Measurements from ENCODE around the gene IGFBP1. TPM values are rescaled to one million over a fixed set of nuclear protein-coding genes. Genes with fewer than 3 reads are reported as not detected.

IGFBP1 gene
- polyA plus RNA-seq, 4 donors, result 0.27 TPM; not detected in 3

GRCh38 chr7:45919231-45919784 lies 31.0 kb downstream of the IGFBP1 start:
- H3K27me3 ChIP-seq (ENCODE audit: control insufficient read depth in 3 of 3, insufficient read depth in 3 of 3, low read length in 3 of 3), result peaks cover 7 to 51% (median 10%) of the 10 kb centered on the region in 3 donors
- 30 to 42% (median 33%) methylated on average over 9 of the region's 9 CpGs for WGBS, 3 donors
- H3K27ac ChIP-seq (ENCODE audit: low read depth in 1 of 3, low read length in 2 of 3), result no peak overlapping the region
- FAIRE-seq (no peak), DNase-seq (no peak)
- H3K4me3 ChIP-seq (ENCODE audit: low read depth in 1 of 3, low read length in 3 of 3), result peak overlapping the region in 1 of 3 donors; percentile 33
- peaks cover 0 to 17% (median 0%) of the 10 kb centered on the region in 3 donors for H3K36me3 ChIP-seq (ENCODE audit: control insufficient read depth in 3 of 3, insufficient read depth in 2 of 3, low read depth in 1 of 3, low read length in 3 of 3)
- H3K9me3 ChIP-seq (ENCODE audit: control insufficient read depth in 2 of 2, insufficient read depth in 1 of 2, low read depth in 1 of 2, low read length in 1 of 2), result no peaks in the 10 kb centered on the region
- H3K4me1 ChIP-seq (ENCODE audit: control insufficient read depth in 3 of 3, insufficient read depth in 2 of 3, low read depth in 1 of 3, low read length in 2 of 3), result peaks cover 0 to 16% (median 0%) of the 10 kb centered on the region in 3 donors

- H3K9me3 ChIP-seq (ENCODE audit: control insufficient read depth in 2 of 2, insufficient read depth in 1 of 2, low read depth in 1 of 2, low read length in 1 of 2), result no peaks in the 10 kb centered on the region
- 5 to 7% (median 6%) methylated on average over 19 of the region's 19 CpGs for WGBS, 3 donors
Observed at GRCh38 chr7:45919993-45920459, 31.7 kb downstream of the IGFBP1 start.

GRCh38 chr7:45920502-45921380 lies 32.5 kb downstream of the IGFBP1 start, which contains the start of gene IGFBP3:
TSS of gene IGFBP3 (minus strand) at chr7:45921272. CDS start at chr7:45921140, 132 bp downstream.
- WGBS, 3 donors, result 1 to 2% (median 2%) methylated on average over 78 to 111 of the region's 111 CpGs
- H3K9me3 ChIP-seq (ENCODE audit: control insufficient read depth in 2 of 2, insufficient read depth in 1 of 2, low read depth in 1 of 2, low read length in 1 of 2), result no peaks in the 10 kb centered on the region
- peak within 1 kb of the TSS in 1 of 3 donors; percentile 1 for H3K27ac ChIP-seq (ENCODE audit: low read depth in 1 of 3, low read length in 2 of 3)
- peaks cover 10 to 62% (median 11%) of the 10 kb centered on the region in 3 donors for H3K27me3 ChIP-seq (ENCODE audit: control insufficient read depth in 3 of 3, insufficient read depth in 3 of 3, low read length in 3 of 3)
- FAIRE-seq, result no peak
- peak; percentile 40 to 86 for DNase-seq
- peaks cover 0 to 16% (median 0%) of the 10 kb centered on the region in 3 donors for H3K4me1 ChIP-seq (ENCODE audit: control insufficient read depth in 3 of 3, insufficient read depth in 2 of 3, low read depth in 1 of 3, low read length in 2 of 3)
- H3K36me3 ChIP-seq (ENCODE audit: control insufficient read depth in 3 of 3, insufficient read depth in 2 of 3, low read depth in 1 of 3, low read length in 3 of 3), result peaks cover 0 to 8% (median 0%) of the 10 kb centered on the region in 3 donors
- H3K4me3 ChIP-seq (ENCODE audit: low read depth in 1 of 3, low read length in 3 of 3), result peak within 1 kb of the TSS in 2 of 3 donors; percentile 33 to 39

More at GRCh38 chr7:45919993-45920459, 31.7 kb downstream of the IGFBP1 start:
- Histone ChIP-seq H3K27ac (ENCODE audit: low read depth in 1 of 3, low read length in 2 of 3) (no peak overlapping the region), H3K4me1 (ENCODE audit: control insufficient read depth in 3 of 3, insufficient read depth in 2 of 3, low read depth in 1 of 3, low read length in 2 of 3) (peaks cover 0 to 16% (median 0%) of the 10 kb centered on the region in 3 donors), H3K27me3 (ENCODE audit: control insufficient read depth in 3 of 3, insufficient read depth in 3 of 3, low read length in 3 of 3) (peaks cover 10 to 58% (median 11%) of the 10 kb centered on the region in 3 donors), H3K36me3 (ENCODE audit: control insufficient read depth in 3 of 3, insufficient read depth in 2 of 3, low read depth in 1 of 3, low read length in 3 of 3) (peaks cover 0 to 11% (median 0%) of the 10 kb centered on the region in 3 donors), H3K4me3 (ENCODE audit: low read depth in 1 of 3, low read length in 3 of 3) (peak overlapping the region in 2 of 3 donors; percentile 33 to 39)
- FAIRE-seq (no peak), DNase-seq (no peak)

GRCh38 chr7:45921381-45921698 lies 33.1 kb downstream of the IGFBP1 start:
- peak overlapping the region in 2 of 3 donors; percentile 32 to 39 for H3K4me3 ChIP-seq (ENCODE audit: low read depth in 1 of 3, low read length in 3 of 3)
- peaks cover 0 to 4% (median 0%) of the 10 kb centered on the region in 3 donors for H3K36me3 ChIP-seq (ENCODE audit: control insufficient read depth in 3 of 3, insufficient read depth in 2 of 3, low read depth in 1 of 3, low read length in 3 of 3)
- no peak for DNase-seq
- FAIRE-seq, result no peak
- 3 to 7% (median 6%) methylated on average over 20 to 30 of the region's 31 CpGs for WGBS, 3 donors
- peaks cover 10 to 62% (median 11%) of the 10 kb centered on the region in 3 donors for H3K27me3 ChIP-seq (ENCODE audit: control insufficient read depth in 3 of 3, insufficient read depth in 3 of 3, low read length in 3 of 3)
- peaks cover 0 to 16% (median 0%) of the 10 kb centered on the region in 3 donors for H3K4me1 ChIP-seq (ENCODE audit: control insufficient read depth in 3 of 3, insufficient read depth in 2 of 3, low read depth in 1 of 3, low read length in 2 of 3)
- H3K9me3 ChIP-seq (ENCODE audit: control insufficient read depth in 2 of 2, insufficient read depth in 1 of 2, low read depth in 1 of 2, low read length in 1 of 2), result no peaks in the 10 kb centered on the region
- no peak overlapping the region for H3K27ac ChIP-seq (ENCODE audit: low read depth in 1 of 3, low read length in 2 of 3)

GRCh38 chr7:45921699-45922519 lies 33.6 kb downstream of the IGFBP1 start:
- WGBS, 3 donors, result 5 to 7% (median 6%) methylated on average over 36 of the region's 36 CpGs
- peaks cover 0 to 16% (median 0%) of the 10 kb centered on the region in 3 donors for H3K4me1 ChIP-seq (ENCODE audit: control insufficient read depth in 3 of 3, insufficient read depth in 2 of 3, low read depth in 1 of 3, low read length in 2 of 3)

GRCh38 chr7:45922810-45923209 lies 34.5 kb downstream of the IGFBP1 start:
- Histone ChIP-seq H3K9me3 (ENCODE audit: control insufficient read depth in 2 of 2, insufficient read depth in 1 of 2, low read depth in 1 of 2, low read length in 1 of 2) (no peaks in the 10 kb centered on the region), H3K4me1 (ENCODE audit: control insufficient read depth in 3 of 3, insufficient read depth in 2 of 3, low read depth in 1 of 3, low read length in 2 of 3) (peaks cover 0 to 14% (median 0%) of the 10 kb centered on the region in 3 donors), H3K27me3 (ENCODE audit: control insufficient read depth in 3 of 3, insufficient read depth in 3 of 3, low read length in 3 of 3) (peaks cover 9 to 60% (median 10%) of the 10 kb centered on the region in 3 donors), H3K4me3 (ENCODE audit: low read depth in 1 of 3, low read length in 3 of 3) (peak overlapping the region in 1 of 3 donors; percentile 10), H3K27ac (ENCODE audit: low read depth in 1 of 3, low read length in 2 of 3) (no peak overlapping the region), H3K36me3 (ENCODE audit: control insufficient read depth in 3 of 3, insufficient read depth in 2 of 3, low read depth in 1 of 3, low read length in 3 of 3) (no peaks in the 10 kb centered on the region)
- DNase-seq, result peak; percentile 33 to 48
- 4 to 9% (median 6%) methylated on average over 11 of the region's 11 CpGs for WGBS, 3 donors
- FAIRE-seq, result no peak

More at GRCh38 chr7:45921699-45922519, 33.6 kb downstream of the IGFBP1 start:
- Histone ChIP-seq H3K36me3 (ENCODE audit: control insufficient read depth in 3 of 3, insufficient read depth in 2 of 3, low read depth in 1 of 3, low read length in 3 of 3) (peaks cover 0 to 3% (median 0%) of the 10 kb centered on the region in 3 donors), H3K4me3 (ENCODE audit: low read depth in 1 of 3, low read length in 3 of 3) (peak overlapping the region in 1 of 3 donors; percentile 32), H3K27ac (ENCODE audit: low read depth in 1 of 3, low read length in 2 of 3) (no peak overlapping the region), H3K9me3 (ENCODE audit: control insufficient read depth in 2 of 2, insufficient read depth in 1 of 2, low read depth in 1 of 2, low read length in 1 of 2) (no peaks in the 10 kb centered on the region), H3K27me3 (ENCODE audit: control insufficient read depth in 3 of 3, insufficient read depth in 3 of 3, low read length in 3 of 3) (peaks cover 9 to 62% (median 10%) of the 10 kb centered on the region in 3 donors)
- FAIRE-seq (no peak), DNase-seq (peak; percentile 24 to 70)

- Histone ChIP-seq H3K27ac (ENCODE audit: low read depth in 1 of 3, low read length in 2 of 3) (no peak overlapping the region), H3K4me1 (ENCODE audit: control insufficient read depth in 3 of 3, insufficient read depth in 2 of 3, low read depth in 1 of 3, low read length in 2 of 3) (peaks cover 0 to 11% (median 0%) of the 10 kb centered on the region in 3 donors), H3K36me3 (ENCODE audit: control insufficient read depth in 3 of 3, insufficient read depth in 2 of 3, low read depth in 1 of 3, low read length in 3 of 3) (no peaks in the 10 kb centered on the region), H3K9me3 (ENCODE audit: control insufficient read depth in 2 of 2, insufficient read depth in 1 of 2, low read depth in 1 of 2, low read length in 1 of 2) (no peaks in the 10 kb centered on the region), H3K4me3 (ENCODE audit: low read depth in 1 of 3, low read length in 3 of 3) (no peak overlapping the region), H3K27me3 (ENCODE audit: control insufficient read depth in 3 of 3, insufficient read depth in 3 of 3, low read length in 3 of 3) (peaks cover 9 to 55% (median 10%) of the 10 kb centered on the region in 3 donors)
- 9 to 10% (median 10%) methylated on average over 9 of the region's 9 CpGs for WGBS, 3 donors
- DNase-seq (peak; percentile 55 to 83), FAIRE-seq (no peak)
Observed at GRCh38 chr7:45923290-45923689, 35.0 kb downstream of the IGFBP1 start.
